ENCODE measurements around the gene PCNX2.

DNA sequence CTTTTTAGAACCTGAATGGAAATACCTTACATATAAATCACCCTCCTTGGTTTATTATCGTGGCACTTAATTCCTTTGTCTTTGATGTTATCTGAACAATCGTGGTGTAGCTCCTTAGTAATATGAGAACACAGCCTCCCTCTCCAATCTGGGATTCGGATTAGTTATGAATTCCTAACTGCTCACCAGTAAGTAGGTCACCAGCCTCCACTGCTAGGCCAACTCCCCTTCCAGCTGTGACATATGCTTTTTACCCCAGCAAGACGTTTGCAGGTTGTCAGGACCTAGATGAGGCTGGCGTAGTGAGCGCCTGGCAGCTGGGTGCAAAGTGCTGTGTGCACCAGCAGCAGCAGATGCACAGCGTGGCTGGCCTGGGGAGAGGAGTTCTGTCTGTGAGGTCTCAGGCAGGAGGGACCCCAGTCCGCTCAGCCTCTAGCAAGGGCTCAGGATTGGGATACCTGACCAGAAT is 306.9 kb downstream of the PCNX2 start:
- TF ChIP-seq POLR2A (IDR thresholded peaks at IDR 0.05; ENCODE audit: low read length) (no peak), GATA1 (IDR thresholded peaks at IDR 0.05; ENCODE audit: low read depth, low read length) (no peak)
